ENCODE data around the gene SIL1. TPM values are rescaled to one million over a fixed set of nuclear protein-coding genes. Genes with fewer than 3 reads are reported as not detected.

The SIL1 gene
- polyA plus RNA-seq (2013, experiment 1 of 2): 53.2 TPM
- 52.4 TPM for polyA plus RNA-seq (2013, experiment 2 of 2)

DNA sequence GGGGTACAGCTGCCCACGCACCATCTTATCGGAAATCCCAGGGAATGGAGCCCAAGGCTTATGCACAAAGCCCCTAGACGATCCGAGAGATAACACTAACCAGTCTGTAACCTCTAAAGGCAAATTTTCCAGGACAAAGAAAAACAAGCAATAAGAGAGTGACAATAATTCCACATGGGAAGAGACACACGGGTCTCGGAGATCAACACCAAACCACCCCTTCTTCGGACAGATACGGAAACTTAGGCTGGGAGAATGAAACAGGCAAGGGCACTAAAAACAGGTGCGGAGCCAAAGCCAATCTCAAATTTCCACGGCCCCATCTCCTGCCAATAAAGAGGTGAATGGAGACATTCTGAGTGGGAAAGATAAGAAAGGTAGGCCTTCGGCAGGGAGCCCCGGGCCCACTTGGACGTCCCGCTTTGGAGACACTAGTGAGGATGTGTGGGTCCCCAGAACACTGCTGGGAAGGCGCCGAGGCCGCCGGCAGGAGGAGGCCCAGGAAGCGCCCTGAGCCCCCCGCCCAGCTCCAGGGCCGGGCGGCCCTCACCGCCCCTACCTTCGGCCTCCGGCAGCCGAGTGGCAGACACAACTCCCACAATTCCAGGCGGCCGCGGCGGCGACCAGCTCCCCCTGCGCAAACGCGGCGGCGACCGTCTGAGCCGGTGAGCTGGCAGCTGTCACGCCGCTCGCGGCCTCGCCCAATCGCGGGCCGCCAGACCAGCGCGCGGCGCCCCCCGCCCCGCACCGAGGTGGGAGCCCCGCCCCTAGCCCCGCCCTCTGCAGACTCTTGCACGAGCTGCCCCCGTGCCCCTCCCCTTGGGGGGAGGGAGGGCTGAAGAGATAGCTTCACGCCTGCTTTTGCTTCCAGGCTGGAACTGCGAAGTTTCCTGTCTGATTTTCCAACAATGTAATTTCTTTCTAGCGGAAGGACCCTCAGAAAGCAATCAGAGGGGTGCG lies at the start of gene SIL1:
SIL1 (minus strand) TSS at position 659 of the 960 bp plus-strand sequence. CDS start 70,525 bp downstream, outside the sequence.
- peaks cover 0 to 4% of the 10 kb centered on the region in 2 experiments for H3K36me3 ChIP-seq (ENCODE audit: control insufficient read depth in 1 of 2, insufficient read depth in 2 of 2, low read depth in 1 of 2, low read length in 2 of 2)
- no peaks in the 10 kb centered on the region for H3K9me3 ChIP-seq (ENCODE audit: control insufficient read depth, low read length)
- H3K4me1 ChIP-seq (ENCODE audit: control insufficient read depth, insufficient read depth, low read depth, low read length): peaks cover 2% of the 10 kb centered on the region
- peak within 1 kb of the TSS; percentile 90 for H2AK5ac ChIP-seq (ENCODE audit: low read length, severe bottlenecking)
- peak within 1 kb of the TSS; percentile 48 for H3K27ac ChIP-seq (ENCODE audit: low read length, poor library complexity, severe bottlenecking)
- H2BK15ac ChIP-seq (ENCODE audit: low read depth, poor library complexity, severe bottlenecking): no peak within 1 kb of the TSS
- peaks cover 21% of the 10 kb centered on the region for H3K79me1 ChIP-seq (replicated peaks; ENCODE audit: low read length, poor library complexity, severe bottlenecking)
- H3K9ac ChIP-seq (ENCODE audit: low read length): peak within 1 kb of the TSS; percentile 93
- peak within 1 kb of the TSS in 1 of 2 experiments; percentile 61 for H3K14ac ChIP-seq (ENCODE audit: low read length in 2 of 2)
- H3K18ac ChIP-seq (ENCODE audit: low read depth in 1 of 2, low read length in 2 of 2): peak within 1 kb of the TSS; percentile 71 to 92
- H3K4me3 ChIP-seq (ENCODE audit: insufficient read depth in 1 of 2, low read depth in 1 of 2, low read length in 2 of 2): peak within 1 kb of the TSS; percentile 73 to 94
- H2BK5ac ChIP-seq (ENCODE audit: low read depth, low read length, poor library complexity, severe bottlenecking): no peak within 1 kb of the TSS
- peak within 1 kb of the TSS in 1 of 2 experiments; percentile 96 for H3K23ac ChIP-seq (ENCODE audit: low read length in 2 of 2)
- WGBS: 12% methylated on average over 44 of the region's 61 CpGs
- peak within 1 kb of the TSS; percentile 65 for H2BK120ac ChIP-seq (ENCODE audit: low read depth, low read length)
- peak within 1 kb of the TSS; percentile 10 for H2AFZ ChIP-seq (ENCODE audit: low read depth, low read length)
- peak within 1 kb of the TSS; percentile 93 for H3K4me2 ChIP-seq (ENCODE audit: low read length, poor library complexity, severe bottlenecking)
- peak; percentile 94 for DNase-seq
- no peaks in the 10 kb centered on the region for H3K27me3 ChIP-seq (ENCODE audit: control insufficient read depth in 1 of 2, insufficient read depth in 1 of 2, low read length in 2 of 2)
- H4K91ac ChIP-seq (ENCODE audit: low read length): peak within 1 kb of the TSS; percentile 77
- H2BK12ac ChIP-seq (ENCODE audit: low read length in 2 of 2): no peak within 1 kb of the TSS
- H3K4ac ChIP-seq (ENCODE audit: low read depth in 1 of 2, low read length in 2 of 2): peak within 1 kb of the TSS; percentile 84 to 97
- peak within 1 kb of the TSS; percentile 87 for H4K8ac ChIP-seq (ENCODE audit: low read length)

- H3K79me1 ChIP-seq (replicated peaks; ENCODE audit: low read length, poor library complexity, severe bottlenecking): no peaks in the 10 kb centered on the region
Observed at GRCh38 chr5:139246394-139246793, 48.2 kb upstream of the SIL1 start.

DNA sequence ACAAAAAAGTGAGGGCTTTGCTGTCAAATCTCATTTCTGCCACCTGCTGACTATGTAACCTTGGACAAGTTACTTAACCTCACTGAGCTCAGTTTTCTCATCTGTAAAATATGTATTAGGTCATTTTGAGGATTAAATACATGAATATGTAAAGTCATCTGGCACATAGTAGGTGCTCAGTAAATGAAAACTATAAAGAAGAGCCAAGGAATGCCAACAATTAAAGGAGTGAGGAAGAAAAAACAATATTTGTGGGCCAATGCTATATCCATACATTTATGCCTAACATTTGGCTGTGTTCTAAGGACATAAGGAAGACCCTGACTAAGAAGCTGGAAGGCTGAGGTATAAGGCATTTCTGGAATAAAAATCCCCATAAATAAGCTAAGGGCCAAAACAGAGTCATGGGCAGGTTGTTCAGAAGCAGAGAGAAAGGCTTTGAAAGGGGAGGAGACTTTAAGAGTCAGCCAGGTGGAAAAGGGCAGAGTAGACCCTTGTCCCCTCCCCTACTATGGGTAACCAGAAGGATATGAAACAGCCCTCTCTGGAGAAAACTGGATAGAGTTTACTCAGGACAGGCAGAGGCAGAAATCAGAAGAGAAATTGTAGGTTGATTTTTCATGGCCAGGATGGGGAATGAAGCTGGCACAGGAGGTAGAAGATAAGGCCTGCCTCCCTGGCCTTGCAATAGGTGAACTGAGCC lies 47.6 kb upstream of the SIL1 start:
- H2BK12ac ChIP-seq (ENCODE audit: low read length in 2 of 2): peak overlapping the region; percentile 21 to 63
- no peak overlapping the region for H3K23ac ChIP-seq (ENCODE audit: low read length in 2 of 2)
- H3K9me3 ChIP-seq (ENCODE audit: control insufficient read depth, low read length): no peaks in the 10 kb centered on the region
- no peak overlapping the region for H3K4me3 ChIP-seq (ENCODE audit: insufficient read depth in 1 of 2, low read depth in 1 of 2, low read length in 2 of 2)
- peak overlapping the region; percentile 28 for H3K9ac ChIP-seq (ENCODE audit: low read length)
- H3K14ac ChIP-seq (ENCODE audit: low read length in 2 of 2): no peak overlapping the region
- H3K18ac ChIP-seq (ENCODE audit: low read depth in 1 of 2, low read length in 2 of 2): peak overlapping the region; percentile 59 to 79
- peak overlapping the region; percentile 98 for H4K8ac ChIP-seq (ENCODE audit: low read length)
- H2AK5ac ChIP-seq (ENCODE audit: low read length, severe bottlenecking): no peak overlapping the region
- no peak overlapping the region for H3K4me2 ChIP-seq (ENCODE audit: low read length, poor library complexity, severe bottlenecking)
- peak overlapping the region; percentile 57 for H2BK120ac ChIP-seq (ENCODE audit: low read depth, low read length)
- H2BK5ac ChIP-seq (ENCODE audit: low read depth, low read length, poor library complexity, severe bottlenecking): no peak overlapping the region
- peaks cover 0 to 7% of the 10 kb centered on the region in 2 experiments for H3K27me3 ChIP-seq (ENCODE audit: control insufficient read depth in 1 of 2, insufficient read depth in 1 of 2, low read length in 2 of 2)
- H3K79me1 ChIP-seq (replicated peaks; ENCODE audit: low read length, poor library complexity, severe bottlenecking): no peaks in the 10 kb centered on the region
- H3K27ac ChIP-seq (ENCODE audit: low read length, poor library complexity, severe bottlenecking): no peak overlapping the region
- H3K4ac ChIP-seq (ENCODE audit: low read depth in 1 of 2, low read length in 2 of 2): peak overlapping the region; percentile 75 to 88
- H2BK15ac ChIP-seq (ENCODE audit: low read depth, poor library complexity, severe bottlenecking): peak overlapping the region; percentile 92
- peak overlapping the region; percentile 92 for H4K91ac ChIP-seq (ENCODE audit: low read length)
- DNase-seq: no peak
- H3K36me3 ChIP-seq (ENCODE audit: control insufficient read depth in 1 of 2, insufficient read depth in 2 of 2, low read depth in 1 of 2, low read length in 2 of 2): no peaks in the 10 kb centered on the region
- peaks cover 3% of the 10 kb centered on the region for H3K4me1 ChIP-seq (ENCODE audit: control insufficient read depth, insufficient read depth, low read depth, low read length)
- peak overlapping the region; percentile 91 for H2AFZ ChIP-seq (ENCODE audit: low read depth, low read length)

More at GRCh38 chr5:139246394-139246793, 48.2 kb upstream of the SIL1 start:
- peak overlapping the region; percentile 92 for H2BK15ac ChIP-seq (ENCODE audit: low read depth, poor library complexity, severe bottlenecking)
- DNase-seq: peak; percentile 30
- H3K9ac ChIP-seq (ENCODE audit: low read length): peak overlapping the region; percentile 28
- H3K4ac ChIP-seq (ENCODE audit: low read depth in 1 of 2, low read length in 2 of 2): peak overlapping the region; percentile 75 to 88
- no peak overlapping the region for H3K4me2 ChIP-seq (ENCODE audit: low read length, poor library complexity, severe bottlenecking)
- peak overlapping the region; percentile 21 to 63 for H2BK12ac ChIP-seq (ENCODE audit: low read length in 2 of 2)
- peaks cover 3% of the 10 kb centered on the region for H3K4me1 ChIP-seq (ENCODE audit: control insufficient read depth, insufficient read depth, low read depth, low read length)
- 16% methylated on average over 4 of the region's 4 CpGs for WGBS
- peak overlapping the region; percentile 59 to 79 for H3K18ac ChIP-seq (ENCODE audit: low read depth in 1 of 2, low read length in 2 of 2)
- peak overlapping the region; percentile 98 for H4K8ac ChIP-seq (ENCODE audit: low read length)
- H2BK120ac ChIP-seq (ENCODE audit: low read depth, low read length): peak overlapping the region; percentile 78
- no peak overlapping the region for H3K27ac ChIP-seq (ENCODE audit: low read length, poor library complexity, severe bottlenecking)
- H2AK5ac ChIP-seq (ENCODE audit: low read length, severe bottlenecking): peak overlapping the region; percentile 27
- no peaks in the 10 kb centered on the region for H3K36me3 ChIP-seq (ENCODE audit: control insufficient read depth in 1 of 2, insufficient read depth in 2 of 2, low read depth in 1 of 2, low read length in 2 of 2)
- no peak overlapping the region for H2BK5ac ChIP-seq (ENCODE audit: low read depth, low read length, poor library complexity, severe bottlenecking)
- no peak overlapping the region for H3K4me3 ChIP-seq (ENCODE audit: insufficient read depth in 1 of 2, low read depth in 1 of 2, low read length in 2 of 2)
- no peak overlapping the region for H3K23ac ChIP-seq (ENCODE audit: low read length in 2 of 2)
- H4K91ac ChIP-seq (ENCODE audit: low read length): peak overlapping the region; percentile 92
- peak overlapping the region; percentile 91 for H2AFZ ChIP-seq (ENCODE audit: low read depth, low read length)
- no peaks in the 10 kb centered on the region for H3K9me3 ChIP-seq (ENCODE audit: control insufficient read depth, low read length)
- H3K14ac ChIP-seq (ENCODE audit: low read length in 2 of 2): no peak overlapping the region
- H3K27me3 ChIP-seq (ENCODE audit: control insufficient read depth in 1 of 2, insufficient read depth in 1 of 2, low read length in 2 of 2): peaks cover 0 to 7% of the 10 kb centered on the region in 2 experiments

Measured in mesenchymal stem cell (in vitro differentiated cells and primary cell).